Measurements from ENCODE around the gene SUPT16H.

DNA sequence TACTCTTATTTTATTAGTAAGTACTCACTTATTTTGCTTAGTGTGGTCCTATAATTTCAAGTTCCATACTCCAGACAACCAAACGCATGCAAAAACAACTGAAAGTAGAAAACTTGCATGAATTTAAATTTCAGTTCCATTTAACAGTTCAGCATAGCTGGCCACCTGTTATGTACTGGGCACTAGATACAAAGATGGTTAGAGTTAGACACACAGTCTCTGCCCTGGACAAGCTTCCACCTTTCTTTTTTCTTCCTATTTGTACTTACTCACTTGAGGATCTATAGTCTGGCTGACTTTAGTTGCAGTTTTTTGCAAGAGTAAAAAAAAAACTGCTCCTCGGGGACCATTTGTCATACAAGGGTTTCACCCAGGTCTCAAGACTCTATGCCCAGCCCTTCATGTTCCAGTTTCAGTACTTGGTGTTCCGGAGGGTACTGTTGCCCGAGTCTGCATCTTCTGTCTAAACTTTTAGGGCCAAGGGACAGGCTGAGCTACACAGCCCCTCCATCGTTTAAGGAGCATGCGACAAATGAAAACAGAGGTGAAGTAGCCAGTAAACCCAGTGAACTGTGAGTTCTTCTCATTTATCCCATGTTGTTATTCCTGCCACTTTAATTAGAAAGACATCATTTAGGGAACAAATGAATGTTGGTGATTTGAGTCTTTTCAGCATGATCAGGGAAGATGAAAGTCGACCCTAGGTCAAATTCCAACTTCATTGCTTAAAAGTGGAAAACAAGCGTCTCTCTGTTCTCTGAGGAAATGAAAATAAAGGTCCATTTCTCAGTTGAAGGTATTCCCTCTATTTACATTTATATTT lies 81.6 kb downstream of the SUPT16H start:
- no peak for TF ChIP-seq CTCF (IDR thresholded peaks at IDR 0.05)
- no peak for TF ChIP-seq POLR2A (IDR thresholded peaks at IDR 0.05)

All from ovary (tissue), 3 donors.